Measurements from ENCODE around the gene HOXB4. TPM values are rescaled to one million over a fixed set of nuclear protein-coding genes. Genes with fewer than 3 reads are reported as not detected.

Gene HOXB4
- total RNA-seq, 1 experiment from 2014 or later, result 0.04 TPM

DNA sequence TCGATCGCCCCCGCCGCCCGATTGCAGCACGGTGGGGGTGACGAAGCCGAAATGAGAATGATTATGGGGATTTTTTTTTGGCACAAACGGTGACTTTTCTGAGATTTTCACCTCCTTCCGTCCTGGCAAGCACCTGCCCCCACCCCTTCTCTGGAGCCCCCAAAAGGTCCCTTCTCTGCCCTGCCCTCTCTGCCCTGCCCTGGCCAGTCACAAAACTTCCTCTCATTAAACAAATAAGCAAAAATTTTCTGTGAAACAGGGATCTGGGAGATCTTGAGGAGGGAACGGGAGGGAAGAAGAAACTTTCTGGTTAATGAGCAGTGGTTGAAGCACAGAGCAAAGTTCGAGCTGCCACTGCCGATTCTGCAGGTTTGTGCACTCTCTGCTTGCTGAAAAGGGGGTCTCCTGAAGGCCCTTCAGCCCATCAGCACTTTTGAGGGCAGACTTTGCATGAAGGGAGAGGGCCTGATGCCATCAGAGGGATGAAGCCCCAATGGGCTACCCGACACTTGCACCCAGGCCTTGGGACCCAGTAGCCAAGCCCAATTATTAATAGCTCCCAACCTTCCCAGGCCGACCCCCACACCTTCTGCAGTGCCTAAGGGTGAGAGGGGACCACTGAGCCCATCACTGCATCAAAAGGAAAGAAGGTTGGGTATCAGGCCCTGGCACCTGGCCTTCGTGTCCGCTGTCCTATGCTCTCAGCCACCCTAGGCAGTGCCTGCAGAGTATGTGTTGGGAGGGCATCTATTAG is 38.0 kb upstream of the HOXB4 start:
- ChIA-PET POLR2A (no interaction called here), CTCF (interaction anchor here (1.2 to 2.8 kb wide), 3 partner anchors 20 to 280 kb away, joined by 3 to 12 read pairs (median 5); no protein-coding TSS in a partner anchor)
- DNase-seq (ENCODE audit: low spot score), result no peak
- no peaks in the 10 kb centered on the region for H3K9me3 Mint-ChIP-seq
- H3K36me3 Mint-ChIP-seq, result no peaks in the 10 kb centered on the region
- H3K4me1 Mint-ChIP-seq, result peaks cover 37% of the 10 kb centered on the region
- H3K27me3 Mint-ChIP-seq (ENCODE audit: low read depth), result peaks cover 100% of the 10 kb centered on the region; the same call in 1 of the 2 replicates
- TF ChIP-seq, protein P1, sequence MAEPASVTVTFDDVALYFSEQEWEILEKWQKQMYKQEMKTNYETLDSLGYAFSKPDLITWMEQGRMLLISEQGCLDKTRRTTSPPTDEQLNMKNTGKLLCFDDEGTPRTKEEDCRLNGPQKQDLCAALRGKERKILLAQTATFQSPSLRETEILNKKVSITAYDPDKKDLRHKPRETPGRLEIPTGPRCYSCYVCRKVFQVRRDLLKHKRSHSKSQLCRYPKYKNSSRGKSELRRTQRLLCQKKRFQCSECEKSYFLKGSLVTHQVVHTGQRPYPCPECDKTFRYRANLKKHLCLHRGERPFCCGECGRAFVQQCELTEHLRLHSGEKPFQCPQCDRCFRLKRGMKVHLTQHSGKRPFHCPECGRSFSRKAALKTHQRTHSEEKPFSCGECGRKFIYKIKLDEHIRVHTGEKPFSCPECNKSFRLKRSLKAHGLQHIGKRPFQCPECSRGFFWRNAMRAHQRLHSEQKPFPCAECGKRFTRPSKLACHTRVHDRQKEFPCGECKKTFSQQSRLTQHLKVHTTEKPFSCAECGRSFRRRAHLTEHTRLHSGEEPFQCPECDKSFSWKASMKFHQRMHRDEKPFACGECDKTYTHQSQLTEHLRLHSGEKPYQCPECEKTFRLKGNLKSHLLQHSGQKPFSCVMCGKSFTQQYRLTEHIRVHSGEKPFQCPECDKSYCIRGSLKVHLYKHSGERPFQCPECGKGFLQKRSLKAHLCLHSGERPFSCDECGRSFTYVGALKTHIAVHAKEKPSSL (CRISPR knock-in tag; conservative IDR thresholded peaks at IDR 0.05), result no peak
- TF ChIP-seq GABPB1 (CRISPR knock-in tag; IDR thresholded peaks at IDR 0.05) (no peak), NR1H2 (CRISPR knock-in tag; IDR thresholded peaks at IDR 0.05) (no peak), CREM (CRISPR knock-in tag; IDR thresholded peaks at IDR 0.05) (no peak), ATF1 (CRISPR knock-in tag; IDR thresholded peaks at IDR 0.05) (no peak), ZNF423 (CRISPR knock-in tag; IDR thresholded peaks at IDR 0.05) (no peak), NFE2L1 (CRISPR knock-in tag; IDR thresholded peaks at IDR 0.05) (no peak), FOXJ3 (CRISPR knock-in tag; IDR thresholded peaks at IDR 0.05; ENCODE audit: borderline replicate concordance) (no peak)
- ATAC-seq, result no peak
- no peak overlapping the region for H3K4me3 Mint-ChIP-seq
- H3K27ac Mint-ChIP-seq, result no peak overlapping the region

DNA sequence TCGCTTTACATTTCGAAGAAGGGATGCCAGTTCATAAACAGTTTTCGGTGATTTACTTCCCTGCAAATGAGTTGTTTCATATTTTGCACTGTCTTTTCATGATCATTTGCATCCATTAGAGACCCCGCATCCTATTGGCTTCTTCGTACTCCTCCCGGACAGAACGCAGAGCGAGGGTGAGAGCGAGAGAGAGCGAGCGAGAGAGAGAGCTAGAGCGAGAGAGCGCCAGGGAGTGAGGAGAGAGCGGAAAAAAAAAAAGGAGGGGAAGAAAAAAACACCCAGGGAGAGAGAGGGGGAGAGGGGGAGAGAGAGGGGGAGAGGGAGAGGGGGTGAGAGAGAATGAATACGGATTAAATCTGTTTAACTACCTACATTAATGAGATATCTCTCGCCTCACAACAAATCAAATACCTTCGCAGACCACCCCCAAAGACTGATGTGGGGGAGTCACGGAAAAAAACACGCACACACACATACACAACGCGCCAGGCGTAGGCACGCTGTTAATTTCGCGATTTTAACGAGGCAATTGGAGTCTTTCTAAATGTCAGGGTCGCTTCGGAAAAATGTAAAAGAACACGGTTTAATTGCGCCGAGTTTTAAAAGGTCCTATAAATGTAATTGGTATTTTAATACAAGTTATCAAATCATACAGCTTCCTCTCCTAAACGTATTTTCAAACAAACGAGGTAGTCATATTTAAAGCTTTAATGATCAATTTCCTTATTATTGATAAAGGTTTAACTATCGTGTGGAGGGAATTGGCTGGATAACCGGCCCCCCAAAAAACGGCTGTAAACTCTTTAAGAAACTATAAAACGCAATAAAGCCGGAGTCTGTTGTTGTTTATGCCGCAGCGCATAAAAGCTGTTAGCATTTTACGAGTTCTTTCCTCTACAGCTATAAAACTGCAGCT is 37.2 kb upstream of the HOXB4 start, which contains the start of gene HOXB8:
HOXB8 (minus strand) TSS at position 246 of the 916 bp plus-strand sequence. CDS start 588 bp downstream, outside the sequence.
- no peaks in the 10 kb centered on the region for H3K36me3 Mint-ChIP-seq
- H3K4me3 Mint-ChIP-seq, result no peak within 1 kb of the TSS; the same call in 1 of the 2 replicates
- H3K27ac Mint-ChIP-seq, result no peak within 1 kb of the TSS
- POLR2A ChIA-PET, result interaction anchor here (0.5 kb wide), 1 partner anchor 1359 kb away, joined by 3 read pairs; no protein-coding TSS in a partner anchor
- H3K9me3 Mint-ChIP-seq, result no peaks in the 10 kb centered on the region
- CTCF ChIA-PET, result interaction anchor here (0.8 to 1.4 kb wide), 6 partner anchors 10 to 23 kb away, joined by 3 to 5 read pairs (median 4); no protein-coding TSS in a partner anchor
- H3K27me3 Mint-ChIP-seq (ENCODE audit: low read depth), result peaks cover 100% of the 10 kb centered on the region; the same call in 1 of the 2 replicates
- H3K4me1 Mint-ChIP-seq, result peaks cover 42% of the 10 kb centered on the region
- ATAC-seq (no peak), DNase-seq (ENCODE audit: low spot score) (no peak)
- no peak for TF ChIP-seq ZNF317 (CRISPR knock-in tag; IDR thresholded peaks at IDR 0.05; ENCODE audit: borderline replicate concordance, low read depth)
- TF ChIP-seq, protein P2, sequence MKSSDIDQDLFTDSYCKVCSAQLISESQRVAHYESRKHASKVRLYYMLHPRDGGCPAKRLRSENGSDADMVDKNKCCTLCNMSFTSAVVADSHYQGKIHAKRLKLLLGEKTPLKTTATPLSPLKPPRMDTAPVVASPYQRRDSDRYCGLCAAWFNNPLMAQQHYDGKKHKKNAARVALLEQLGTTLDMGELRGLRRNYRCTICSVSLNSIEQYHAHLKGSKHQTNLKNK (CRISPR knock-in tag; IDR thresholded peaks at IDR 0.05), result no peak
- no peak for TF ChIP-seq GTF2I (CRISPR knock-in tag; conservative IDR thresholded peaks at IDR 0.05)
- no peak for TF ChIP-seq TCF7 (CRISPR knock-in tag; IDR thresholded peaks at IDR 0.05; ENCODE audit: low read depth)
- no peak for TF ChIP-seq NR2C2 (CRISPR knock-in tag; IDR thresholded peaks at IDR 0.05)
- no peak for TF ChIP-seq ZBTB21 (CRISPR knock-in tag; IDR thresholded peaks at IDR 0.05; ENCODE audit: borderline replicate concordance)
- TF ChIP-seq, protein P3, sequence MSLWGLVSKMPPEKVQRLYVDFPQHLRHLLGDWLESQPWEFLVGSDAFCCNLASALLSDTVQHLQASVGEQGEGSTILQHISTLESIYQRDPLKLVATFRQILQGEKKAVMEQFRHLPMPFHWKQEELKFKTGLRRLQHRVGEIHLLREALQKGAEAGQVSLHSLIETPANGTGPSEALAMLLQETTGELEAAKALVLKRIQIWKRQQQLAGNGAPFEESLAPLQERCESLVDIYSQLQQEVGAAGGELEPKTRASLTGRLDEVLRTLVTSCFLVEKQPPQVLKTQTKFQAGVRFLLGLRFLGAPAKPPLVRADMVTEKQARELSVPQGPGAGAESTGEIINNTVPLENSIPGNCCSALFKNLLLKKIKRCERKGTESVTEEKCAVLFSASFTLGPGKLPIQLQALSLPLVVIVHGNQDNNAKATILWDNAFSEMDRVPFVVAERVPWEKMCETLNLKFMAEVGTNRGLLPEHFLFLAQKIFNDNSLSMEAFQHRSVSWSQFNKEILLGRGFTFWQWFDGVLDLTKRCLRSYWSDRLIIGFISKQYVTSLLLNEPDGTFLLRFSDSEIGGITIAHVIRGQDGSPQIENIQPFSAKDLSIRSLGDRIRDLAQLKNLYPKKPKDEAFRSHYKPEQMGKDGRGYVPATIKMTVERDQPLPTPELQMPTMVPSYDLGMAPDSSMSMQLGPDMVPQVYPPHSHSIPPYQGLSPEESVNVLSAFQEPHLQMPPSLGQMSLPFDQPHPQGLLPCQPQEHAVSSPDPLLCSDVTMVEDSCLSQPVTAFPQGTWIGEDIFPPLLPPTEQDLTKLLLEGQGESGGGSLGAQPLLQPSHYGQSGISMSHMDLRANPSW (CRISPR knock-in tag; conservative IDR thresholded peaks at IDR 0.05; ENCODE audit: low read depth), result no peak
- no peak for TF ChIP-seq NR1H2 (CRISPR knock-in tag; IDR thresholded peaks at IDR 0.05)
- TF ChIP-seq, protein P4, sequence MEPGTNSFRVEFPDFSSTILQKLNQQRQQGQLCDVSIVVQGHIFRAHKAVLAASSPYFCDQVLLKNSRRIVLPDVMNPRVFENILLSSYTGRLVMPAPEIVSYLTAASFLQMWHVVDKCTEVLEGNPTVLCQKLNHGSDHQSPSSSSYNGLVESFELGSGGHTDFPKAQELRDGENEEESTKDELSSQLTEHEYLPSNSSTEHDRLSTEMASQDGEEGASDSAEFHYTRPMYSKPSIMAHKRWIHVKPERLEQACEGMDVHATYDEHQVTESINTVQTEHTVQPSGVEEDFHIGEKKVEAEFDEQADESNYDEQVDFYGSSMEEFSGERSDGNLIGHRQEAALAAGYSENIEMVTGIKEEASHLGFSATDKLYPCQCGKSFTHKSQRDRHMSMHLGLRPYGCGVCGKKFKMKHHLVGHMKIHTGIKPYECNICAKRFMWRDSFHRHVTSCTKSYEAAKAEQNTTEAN (CRISPR knock-in tag; IDR thresholded peaks at IDR 0.05), result no peak
- no peak for TF ChIP-seq ZNF232 (CRISPR knock-in tag; IDR thresholded peaks at IDR 0.05)
- TF ChIP-seq ZNF263 (CRISPR knock-in tag; IDR thresholded peaks at IDR 0.05; ENCODE audit: low read depth), result no peak
- no peak for TF ChIP-seq ETV6 (CRISPR knock-in tag; IDR thresholded peaks at IDR 0.05)
- TF ChIP-seq, protein P5, sequence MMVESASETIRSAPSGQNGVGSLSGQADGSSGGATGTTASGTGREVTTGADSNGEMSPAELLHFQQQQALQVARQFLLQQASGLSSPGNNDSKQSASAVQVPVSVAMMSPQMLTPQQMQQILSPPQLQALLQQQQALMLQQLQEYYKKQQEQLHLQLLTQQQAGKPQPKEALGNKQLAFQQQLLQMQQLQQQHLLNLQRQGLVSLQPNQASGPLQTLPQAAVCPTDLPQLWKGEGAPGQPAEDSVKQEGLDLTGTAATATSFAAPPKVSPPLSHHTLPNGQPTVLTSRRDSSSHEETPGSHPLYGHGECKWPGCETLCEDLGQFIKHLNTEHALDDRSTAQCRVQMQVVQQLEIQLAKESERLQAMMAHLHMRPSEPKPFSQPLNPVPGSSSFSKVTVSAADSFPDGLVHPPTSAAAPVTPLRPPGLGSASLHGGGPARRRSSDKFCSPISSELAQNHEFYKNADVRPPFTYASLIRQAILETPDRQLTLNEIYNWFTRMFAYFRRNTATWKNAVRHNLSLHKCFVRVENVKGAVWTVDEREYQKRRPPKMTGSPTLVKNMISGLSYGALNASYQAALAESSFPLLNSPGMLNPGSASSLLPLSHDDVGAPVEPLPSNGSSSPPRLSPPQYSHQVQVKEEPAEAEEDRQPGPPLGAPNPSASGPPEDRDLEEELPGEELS (CRISPR knock-in tag; IDR thresholded peaks at IDR 0.05), result no peak
- TF ChIP-seq GRHL2 (CRISPR knock-in tag; IDR thresholded peaks at IDR 0.05; ENCODE audit: insufficient replicate concordance, severe bottlenecking), result no peak
- no peak for TF ChIP-seq RELA (CRISPR knock-in tag; IDR thresholded peaks at IDR 0.05; ENCODE audit: borderline replicate concordance)
